Measurements from ENCODE around the gene CD226. TPM values are rescaled to one million over a fixed set of nuclear protein-coding genes. Genes with fewer than 3 reads are reported as not detected.

CD226 gene
- total RNA-seq, 1 donor from 2014 or later, result 0.92 TPM

DNA sequence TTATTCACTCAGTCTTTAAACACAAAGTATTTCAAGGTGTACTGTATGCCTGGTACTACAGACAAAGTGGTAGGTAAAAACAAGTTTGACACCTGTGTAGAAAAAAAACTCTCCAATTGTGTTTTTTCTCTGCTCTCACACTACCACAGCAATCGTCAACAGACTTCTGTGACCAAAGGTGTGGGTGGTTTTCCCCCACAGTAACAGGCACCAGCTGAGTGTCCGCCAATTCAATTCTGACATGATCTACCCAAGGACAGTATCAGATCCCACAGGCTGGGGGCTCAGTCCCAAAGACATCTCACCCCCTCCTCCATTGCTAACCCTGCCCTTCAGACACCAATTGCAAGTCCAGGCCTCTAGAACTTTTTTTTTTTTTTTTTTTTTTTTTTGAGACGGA is 71.2 kb downstream of the CD226 start:
- Mint-ChIP-seq H3K36me3 (no peaks in the 10 kb centered on the region), H3K4me1 (ENCODE audit: unreplicated experiment) (peaks cover 4% of the 10 kb centered on the region), H3K27ac (no peak overlapping the region), H3K27me3 (no peaks in the 10 kb centered on the region), H3K9me3 (peaks cover 5% of the 10 kb centered on the region), H3K4me3 (no peak overlapping the region)
- TF ChIP-seq, protein P1, sequence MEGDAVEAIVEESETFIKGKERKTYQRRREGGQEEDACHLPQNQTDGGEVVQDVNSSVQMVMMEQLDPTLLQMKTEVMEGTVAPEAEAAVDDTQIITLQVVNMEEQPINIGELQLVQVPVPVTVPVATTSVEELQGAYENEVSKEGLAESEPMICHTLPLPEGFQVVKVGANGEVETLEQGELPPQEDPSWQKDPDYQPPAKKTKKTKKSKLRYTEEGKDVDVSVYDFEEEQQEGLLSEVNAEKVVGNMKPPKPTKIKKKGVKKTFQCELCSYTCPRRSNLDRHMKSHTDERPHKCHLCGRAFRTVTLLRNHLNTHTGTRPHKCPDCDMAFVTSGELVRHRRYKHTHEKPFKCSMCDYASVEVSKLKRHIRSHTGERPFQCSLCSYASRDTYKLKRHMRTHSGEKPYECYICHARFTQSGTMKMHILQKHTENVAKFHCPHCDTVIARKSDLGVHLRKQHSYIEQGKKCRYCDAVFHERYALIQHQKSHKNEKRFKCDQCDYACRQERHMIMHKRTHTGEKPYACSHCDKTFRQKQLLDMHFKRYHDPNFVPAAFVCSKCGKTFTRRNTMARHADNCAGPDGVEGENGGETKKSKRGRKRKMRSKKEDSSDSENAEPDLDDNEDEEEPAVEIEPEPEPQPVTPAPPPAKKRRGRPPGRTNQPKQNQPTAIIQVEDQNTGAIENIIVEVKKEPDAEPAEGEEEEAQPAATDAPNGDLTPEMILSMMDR (conservative IDR thresholded peaks at IDR 0.05), result no peak
- DNase-seq (ENCODE audit: extremely low spot score, unreplicated experiment), result no peak

DNA sequence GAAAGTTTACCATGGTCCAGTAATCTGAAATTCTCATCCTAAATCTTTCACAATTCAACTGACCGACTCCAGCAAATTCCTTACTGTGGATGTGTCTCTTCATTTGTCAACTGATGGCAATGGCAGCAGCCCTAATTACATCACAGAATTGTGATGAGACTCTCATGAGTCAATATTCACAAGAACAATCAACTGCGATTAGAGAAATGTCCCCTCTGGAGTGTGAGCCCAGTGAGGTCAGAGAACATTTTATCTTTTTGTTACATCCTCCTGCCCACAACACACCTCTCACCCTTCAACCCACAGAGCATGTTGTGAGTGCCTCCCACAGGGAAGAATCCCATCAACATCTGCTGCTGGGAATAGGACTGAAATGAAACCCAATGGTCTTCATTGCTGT is 73.6 kb downstream of the CD226 start:
- Mint-ChIP-seq H3K36me3 (no peaks in the 10 kb centered on the region), H3K27me3 (no peaks in the 10 kb centered on the region), H3K27ac (no peak overlapping the region), H3K4me1 (ENCODE audit: unreplicated experiment) (peaks cover 4% of the 10 kb centered on the region), H3K4me3 (no peak overlapping the region), H3K9me3 (peaks cover 5% of the 10 kb centered on the region)
- DNase-seq (ENCODE audit: extremely low spot score, unreplicated experiment), result no peak
- TF ChIP-seq, protein P1 (conservative IDR thresholded peaks at IDR 0.05), result no peak

DNA sequence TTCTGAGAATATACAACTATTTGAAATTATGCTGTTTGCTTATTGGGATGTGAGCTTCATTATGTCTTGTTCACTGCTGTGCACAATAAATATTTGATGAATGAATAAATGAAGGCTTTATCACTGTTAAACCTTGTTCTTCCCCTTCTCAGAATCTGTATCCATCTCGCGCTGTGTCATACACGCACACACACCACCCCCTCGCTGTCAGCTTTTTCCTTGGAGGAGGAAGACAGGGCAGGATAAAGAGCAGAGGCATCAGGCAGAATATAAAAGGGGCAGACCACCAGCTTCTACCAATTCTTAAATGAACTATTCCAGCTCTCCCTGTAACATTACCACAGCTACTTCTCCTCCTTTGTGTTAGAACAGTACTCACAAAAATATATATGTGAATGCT is 75.0 kb downstream of the CD226 start:
- no peak for DNase-seq (ENCODE audit: extremely low spot score, unreplicated experiment)
- TF ChIP-seq, protein P1 (conservative IDR thresholded peaks at IDR 0.05), result no peak
- Mint-ChIP-seq H3K36me3 (no peaks in the 10 kb centered on the region), H3K27me3 (no peaks in the 10 kb centered on the region), H3K4me3 (no peak overlapping the region), H3K9me3 (no peaks in the 10 kb centered on the region), H3K4me1 (ENCODE audit: unreplicated experiment) (no peaks in the 10 kb centered on the region), H3K27ac (no peak overlapping the region)

DNA sequence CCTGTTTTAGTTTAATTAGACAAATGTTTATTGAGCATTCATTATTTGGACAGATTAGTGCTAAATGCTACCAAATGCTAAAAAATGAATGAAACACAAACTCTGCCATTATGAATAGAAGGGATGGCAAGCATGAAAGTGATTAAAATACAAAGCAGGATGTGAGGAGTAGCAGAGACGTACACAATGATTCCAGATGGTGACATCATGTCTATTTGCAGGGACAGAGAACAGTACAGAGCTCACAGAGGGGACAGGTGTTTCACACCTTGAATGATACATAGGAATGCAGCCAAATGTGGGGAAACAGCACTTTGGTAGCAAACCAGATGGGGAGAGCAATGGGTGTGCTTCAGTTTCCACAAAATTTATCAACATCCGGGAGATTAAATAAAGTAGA is 76.3 kb downstream of the CD226 start:
- H3K27me3 Mint-ChIP-seq, result no peaks in the 10 kb centered on the region
- H3K9me3 Mint-ChIP-seq, result no peaks in the 10 kb centered on the region
- H3K4me3 Mint-ChIP-seq, result no peak overlapping the region
- no peak overlapping the region for H3K27ac Mint-ChIP-seq
- H3K36me3 Mint-ChIP-seq, result no peaks in the 10 kb centered on the region
- TF ChIP-seq, protein P1 (conservative IDR thresholded peaks at IDR 0.05), result no peak
- DNase-seq (ENCODE audit: extremely low spot score, unreplicated experiment), result no peak
- H3K4me1 Mint-ChIP-seq (ENCODE audit: unreplicated experiment), result no peaks in the 10 kb centered on the region

DNA sequence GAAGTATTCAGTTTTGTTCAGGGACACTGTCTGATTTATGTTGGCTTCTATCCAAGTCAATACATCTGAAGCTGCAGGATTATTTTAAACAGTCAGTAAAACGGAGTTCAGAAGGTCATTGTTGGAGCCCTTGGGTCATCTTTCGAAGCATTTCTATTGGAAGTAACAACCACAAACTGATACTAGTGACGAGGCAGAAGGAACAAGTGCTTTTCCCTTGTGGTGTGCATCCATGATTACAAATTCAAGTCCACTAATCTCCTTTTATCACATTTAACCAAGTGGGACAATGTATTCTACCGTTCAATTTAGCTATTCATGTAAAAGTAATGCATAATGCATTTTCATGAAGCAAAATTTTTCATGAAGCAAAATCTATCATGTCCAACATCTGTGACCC is 76.9 kb downstream of the CD226 start:
- TF ChIP-seq, protein P1 (conservative IDR thresholded peaks at IDR 0.05), result no peak
- no peaks in the 10 kb centered on the region for H3K36me3 Mint-ChIP-seq
- H3K27ac Mint-ChIP-seq, result no peak overlapping the region
- no peaks in the 10 kb centered on the region for H3K4me1 Mint-ChIP-seq (ENCODE audit: unreplicated experiment)
- no peaks in the 10 kb centered on the region for H3K9me3 Mint-ChIP-seq
- DNase-seq (ENCODE audit: extremely low spot score, unreplicated experiment), result no peak
- no peak overlapping the region for H3K4me3 Mint-ChIP-seq
- H3K27me3 Mint-ChIP-seq, result no peaks in the 10 kb centered on the region

DNA sequence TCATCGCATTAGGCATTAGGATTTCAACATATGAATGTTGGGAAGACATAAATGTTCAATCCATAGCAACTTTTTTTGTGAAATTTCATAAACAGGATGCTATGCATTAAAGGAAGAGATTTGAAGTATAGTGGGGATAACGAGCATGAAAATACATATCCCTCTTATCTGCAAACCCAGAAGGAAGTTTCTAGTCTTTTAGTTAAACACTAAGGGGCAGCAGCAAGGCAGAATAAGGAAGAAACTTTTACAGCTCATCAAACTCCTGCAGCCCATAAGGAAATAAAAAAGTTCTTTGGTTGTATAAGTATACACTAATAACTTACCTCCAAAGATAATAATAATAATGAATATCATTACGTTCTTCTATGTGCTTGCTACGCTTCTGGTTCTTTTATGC is 81.5 kb downstream of the CD226 start:
- Mint-ChIP-seq H3K4me3 (no peak overlapping the region), H3K36me3 (no peaks in the 10 kb centered on the region), H3K9me3 (no peaks in the 10 kb centered on the region), H3K27ac (no peak overlapping the region), H3K27me3 (no peaks in the 10 kb centered on the region), H3K4me1 (ENCODE audit: unreplicated experiment) (no peaks in the 10 kb centered on the region)
- TF ChIP-seq, protein P1 (conservative IDR thresholded peaks at IDR 0.05), result no peak
- DNase-seq (ENCODE audit: extremely low spot score, unreplicated experiment), result no peak
